AG10803 (cell line): Measurements from ENCODE around the gene CTLA4.

Source experiments
- DNase-seq: peaks from one replicate; pipeline ENCODE4 v3.0.0; 2010; ENCODE audit warnings: low read depth
- H3K4me3 ChIP-seq: 2 replicates; pipeline ENCODE4 v1.5.1; 2011; ENCODE audit warnings: mild to moderate bottlenecking, low read length, control low read depth
- CTCF ChIP-seq: conservative IDR thresholded peaks from 2 replicates; pipeline ENCODE4 v1.5.1; 2011; ENCODE audit warnings: mild to moderate bottlenecking, low read length, control low read depth, inconsistent platforms

The CTLA4 gene

GRCh38 chr2:203870481-203870880, 2.9 kb downstream of the CTLA4 start:
- TF ChIP-seq CTCF = no peak
- no peak overlapping the region for H3K4me3 ChIP-seq
- no peak for DNase-seq

GRCh38 chr2:203870941-203871340, 3.4 kb downstream of the CTLA4 start:
- no peak for DNase-seq
- no peak overlapping the region for H3K4me3 ChIP-seq
- TF ChIP-seq CTCF = no peak

GRCh38 chr2:203871371-203871983, 3.9 kb downstream of the CTLA4 start:
- no peak for TF ChIP-seq CTCF
- H3K4me3 ChIP-seq = no peak overlapping the region
- no peak for DNase-seq

- H3K4me3 ChIP-seq = no peak overlapping the region
- no peak for DNase-seq
- TF ChIP-seq CTCF = no peak
Observed at GRCh38 chr2:203873461-203873860, 5.9 kb downstream of the CTLA4 start.

GRCh38 chr2:203873921-203874631, 6.5 kb downstream of the CTLA4 start:
- no peak for TF ChIP-seq CTCF
- DNase-seq = no peak
- no peak overlapping the region for H3K4me3 ChIP-seq

- H3K4me3 ChIP-seq = no peak overlapping the region
- TF ChIP-seq CTCF = no peak
- no peak for DNase-seq
Observed at GRCh38 chr2:203875471-203875870, 7.9 kb downstream of the CTLA4 start.

GRCh38 chr2:203876328-203876727, 8.8 kb downstream of the CTLA4 start:
- DNase-seq = no peak
- no peak for TF ChIP-seq CTCF
- H3K4me3 ChIP-seq = no peak overlapping the region
